Stimulated activated CD4-positive, alpha-beta T cell treated with anti-CD3 and anti-CD28 coated beads, Interleukin-1b, Interleukin-23, amount 100 ng/mL, for 24 hours (primary cell): ENCODE data around the gene SLC17A4.

ENCODE experiments used
- DNase-seq, 4 experiments: peaks; one replicate each; pipeline ENCODE4 v3.0.0-alpha.2; 2020; ENCODE audit warnings: low read depth in 4 of 4, low spot score in 1 of 4

SLC17A4 gene, protein sequence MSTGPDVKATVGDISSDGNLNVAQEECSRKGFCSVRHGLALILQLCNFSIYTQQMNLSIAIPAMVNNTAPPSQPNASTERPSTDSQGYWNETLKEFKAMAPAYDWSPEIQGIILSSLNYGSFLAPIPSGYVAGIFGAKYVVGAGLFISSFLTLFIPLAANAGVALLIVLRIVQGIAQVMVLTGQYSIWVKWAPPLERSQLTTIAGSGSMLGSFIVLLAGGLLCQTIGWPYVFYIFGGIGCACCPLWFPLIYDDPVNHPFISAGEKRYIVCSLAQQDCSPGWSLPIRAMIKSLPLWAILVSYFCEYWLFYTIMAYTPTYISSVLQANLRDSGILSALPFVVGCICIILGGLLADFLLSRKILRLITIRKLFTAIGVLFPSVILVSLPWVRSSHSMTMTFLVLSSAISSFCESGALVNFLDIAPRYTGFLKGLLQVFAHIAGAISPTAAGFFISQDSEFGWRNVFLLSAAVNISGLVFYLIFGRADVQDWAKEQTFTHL

DNA sequence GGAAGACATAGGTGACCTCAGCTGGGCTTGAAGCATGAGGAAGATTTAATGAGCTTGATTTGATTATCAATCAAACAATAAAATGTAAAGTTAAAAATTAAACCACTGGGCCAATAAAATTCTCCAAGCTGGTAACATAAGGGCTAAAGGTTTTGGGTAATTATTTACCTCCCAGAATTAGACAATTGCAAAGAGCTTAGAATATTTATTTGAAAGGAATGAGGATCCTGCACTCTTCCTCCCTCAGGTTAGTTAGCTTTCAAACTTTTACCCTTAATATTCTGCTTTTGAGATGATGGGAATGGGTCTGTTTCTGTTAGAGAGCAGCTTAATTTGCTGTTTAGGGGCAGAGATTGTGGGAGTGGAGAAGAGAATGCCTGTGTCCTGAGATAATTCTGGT lies at the start of gene SLC17A4:
Gene SLC17A4, plus strand, starts transcription at position 208 of the 400 bp plus-strand sequence. CDS start 7,221 bp downstream, outside the sequence.
- DNase-seq, result no peak

GRCh38 chr6:25706314-25707014 lies 48.1 kb upstream of the SLC17A4 start:
- DNase-seq, result no peak

GRCh38 chr6:25709761-25710160 lies 44.8 kb upstream of the SLC17A4 start:
- DNase-seq, result no peak

DNA sequence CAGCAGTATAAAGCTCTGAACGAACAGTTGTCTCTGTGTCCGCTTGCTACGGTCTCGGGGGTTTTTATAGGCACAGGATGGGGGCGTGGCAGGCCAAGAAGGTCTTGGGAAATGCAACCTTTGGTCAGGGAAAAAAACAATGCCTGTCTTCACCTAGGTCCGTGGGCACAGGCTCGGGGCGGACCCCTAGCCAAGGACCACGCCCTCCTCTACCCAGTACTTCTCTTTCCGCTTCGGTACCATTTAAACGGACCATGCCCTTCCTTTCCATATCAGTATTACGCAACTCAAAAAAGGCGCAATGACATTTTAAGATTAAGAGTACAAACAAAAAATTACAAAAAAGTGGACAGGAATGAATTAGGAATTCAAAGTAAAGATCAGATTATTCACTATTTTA lies 44.3 kb upstream of the SLC17A4 start:
- DNase-seq, result no peak

DNA sequence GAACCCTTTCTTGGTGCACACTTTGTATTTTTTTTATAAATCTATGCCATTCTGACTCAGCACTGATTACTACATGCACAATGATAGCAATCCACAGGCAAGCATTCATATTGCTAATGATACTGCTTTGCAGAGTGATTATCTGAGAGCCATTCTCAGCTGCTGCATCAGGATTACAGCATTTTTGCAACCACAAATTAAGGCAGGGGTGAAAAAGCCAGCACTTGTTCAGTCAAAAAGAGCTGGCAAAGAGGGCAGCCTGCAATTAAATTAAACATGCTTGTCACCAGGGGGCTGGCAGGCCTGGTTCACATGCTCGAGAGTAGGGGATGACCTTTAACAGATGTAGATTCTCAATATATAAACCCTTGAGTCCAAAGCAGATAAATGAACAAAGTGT lies 40.7 kb upstream of the SLC17A4 start:
- no peak for DNase-seq

- DNase-seq, result no peak
Measured at GRCh38 chr6:25714765-25715164, 39.8 kb upstream of the SLC17A4 start.

- DNase-seq, result no peak
Measured at GRCh38 chr6:25715794-25716193, 38.7 kb upstream of the SLC17A4 start.

- DNase-seq, result no peak
Measured at GRCh38 chr6:25717866-25718740, 36.4 kb upstream of the SLC17A4 start.

GRCh38 chr6:25726122-25726911 lies 28.2 kb upstream of the SLC17A4 start:
- no peak for DNase-seq

- DNase-seq, result no peak
Measured at GRCh38 chr6:25727028-25727427, 27.5 kb upstream of the SLC17A4 start.

DNA sequence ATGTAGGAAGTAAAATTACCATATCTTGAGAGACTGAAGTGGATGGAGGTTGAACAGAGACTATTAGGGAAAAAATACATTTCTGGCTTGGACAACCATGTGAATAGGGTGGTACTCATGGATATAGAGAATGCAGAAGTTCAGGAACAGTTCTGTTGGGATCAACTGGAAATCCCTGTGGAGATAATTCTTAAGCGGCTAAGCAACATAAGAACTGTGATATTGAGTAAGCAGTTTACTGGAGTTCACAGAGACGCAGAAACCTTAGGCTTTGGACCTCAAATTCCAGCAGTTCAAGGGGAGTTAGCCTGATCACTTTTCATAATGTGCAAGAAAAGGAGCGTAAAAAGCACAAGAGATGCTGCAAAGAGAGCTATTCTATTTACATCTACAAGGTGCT lies 23.6 kb upstream of the SLC17A4 start:
- no peak for DNase-seq

DNA sequence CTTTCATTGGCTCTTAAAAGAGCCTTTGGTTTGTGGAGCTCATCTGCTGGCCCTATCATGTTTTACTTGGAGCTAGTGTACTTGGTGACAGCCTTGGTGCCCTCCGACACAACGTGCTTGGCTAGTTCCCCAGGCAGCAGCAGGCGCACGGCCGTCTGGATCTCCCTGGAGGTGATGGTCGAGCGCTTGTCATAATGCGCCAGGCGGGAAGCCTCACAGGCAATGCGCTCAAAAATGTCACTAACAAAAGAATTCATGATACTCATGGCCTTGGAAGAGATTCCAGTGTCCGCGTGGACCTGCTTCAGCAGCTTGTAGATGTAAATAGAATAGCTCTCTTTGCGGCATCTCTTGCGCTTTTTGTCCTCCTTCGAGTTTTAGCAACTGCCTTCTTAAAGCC lies 22.8 kb upstream of the SLC17A4 start:
- no peak for DNase-seq

GRCh38 chr6:25732468-25733198 lies 21.9 kb upstream of the SLC17A4 start:
- no peak for DNase-seq

GRCh38 chr6:25735261-25735660 lies 19.3 kb upstream of the SLC17A4 start:
- no peak for DNase-seq

DNA sequence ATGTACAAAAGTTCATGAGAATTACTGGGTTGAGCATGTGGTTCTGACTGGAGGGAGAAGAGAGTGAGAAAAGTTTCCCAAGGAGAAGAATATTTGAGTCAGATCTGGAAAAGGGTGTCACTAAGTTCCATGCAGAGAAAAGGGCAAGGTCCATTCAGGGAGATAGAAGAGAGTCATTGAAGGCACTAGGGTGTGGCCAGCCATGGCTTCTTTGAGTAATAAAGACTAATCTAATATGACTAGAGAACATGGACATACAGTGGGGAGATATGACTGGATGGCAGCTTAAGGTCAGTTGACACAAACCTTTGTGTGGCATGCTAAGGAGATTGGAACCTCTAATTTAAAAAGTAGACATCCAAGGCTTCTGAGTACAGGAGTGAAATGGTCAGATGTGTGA lies 10.7 kb upstream of the SLC17A4 start:
- no peak for DNase-seq

GRCh38 chr6:25745836-25746235 lies 8.7 kb upstream of the SLC17A4 start:
- DNase-seq, result no peak

DNA sequence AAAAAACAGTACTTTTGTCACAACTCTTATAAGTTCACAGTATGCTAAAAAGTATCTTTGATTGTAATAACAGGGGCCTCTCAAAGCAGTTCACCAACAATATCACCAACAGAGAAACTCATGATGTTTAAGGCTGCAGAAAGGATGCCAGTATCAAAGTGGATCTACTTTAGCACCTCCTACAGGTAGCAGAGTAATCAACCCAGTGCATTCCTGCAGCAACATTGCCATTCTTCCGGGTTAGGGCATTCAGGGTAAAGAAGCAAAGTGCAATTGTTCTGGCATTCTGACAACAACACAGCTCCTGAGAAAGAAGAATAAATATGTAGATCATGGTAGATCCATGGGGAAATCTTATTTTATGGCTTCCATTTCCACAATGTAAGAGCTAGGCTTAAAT lies 7.6 kb upstream of the SLC17A4 start:
- DNase-seq, result no peak

DNA sequence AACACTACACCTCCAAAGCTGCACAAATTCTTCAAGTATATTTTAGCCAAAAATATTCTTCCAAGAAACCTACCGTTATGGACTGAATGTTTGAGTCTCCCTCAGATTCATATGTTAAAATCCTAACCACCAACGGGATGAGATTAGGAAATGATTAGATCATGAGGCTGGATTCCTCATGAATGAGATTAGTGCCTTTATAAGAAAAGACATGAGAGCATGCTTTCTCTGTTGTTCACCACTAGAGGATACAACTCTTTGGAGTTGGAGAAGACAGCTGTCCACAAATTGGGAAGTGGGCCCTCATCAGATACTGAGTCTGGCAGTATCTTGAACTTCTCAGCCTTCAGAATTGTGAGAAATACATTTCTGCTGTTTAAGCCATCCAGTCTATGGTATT lies 7.1 kb upstream of the SLC17A4 start:
- DNase-seq, result no peak

GRCh38 chr6:25748049-25748448 lies 6.5 kb upstream of the SLC17A4 start:
- no peak for DNase-seq
